KMS-11 (cell line): ENCODE results near the gene ZNF416.
A peak's percentile ranks its signal among the peaks of the same experiment; 100 is the strongest.

Source experiments
- H2AFZ ChIP-seq: fragments of 200-600 bp; sonication (generic); 2 replicates; pipeline ENCODE4 v1.6.1; 2016; ENCODE audit warnings: antibody characterized with exemption, mixed run types, low read depth
- H3K27ac ChIP-seq: fragments of 200-600 bp; sonication (generic); 2 replicates; pipeline ENCODE4 v1.6.1; 2016; ENCODE audit warnings: mild to moderate bottlenecking, mixed run types
- H3K27me3 ChIP-seq: fragments of 200-600 bp; sonication (generic); 2 replicates; pipeline ENCODE4 v1.6.1; 2017; ENCODE audit warnings: mild to moderate bottlenecking, low read depth, mixed run types, moderate library complexity; ENCODE audit not compliant: insufficient read depth
- H3K36me3 ChIP-seq: fragments of 200-600 bp; sonication (generic); 2 replicates; pipeline ENCODE4 v1.6.1; 2017; ENCODE audit warnings: mild to moderate bottlenecking, mixed run types; ENCODE audit not compliant: insufficient read depth
- H3K4me1 ChIP-seq: fragments of 200-600 bp; sonication (generic); 2 replicates; pipeline ENCODE4 v1.6.1; 2016; ENCODE audit warnings: mild to moderate bottlenecking, low read depth, mixed run types; ENCODE audit not compliant: poor library complexity, severe bottlenecking
- H3K4me2 ChIP-seq: fragments of 200-600 bp; sonication (generic); 2 replicates; pipeline ENCODE4 v1.7.0; 2016; ENCODE audit warnings: mild to moderate bottlenecking, mixed run types
- H3K4me3 ChIP-seq: fragments of 200-600 bp; sonication (generic); IDR thresholded peaks from 2 replicates; pipeline ENCODE4 v1.6.1; 2017; ENCODE audit warnings: low read depth, low read length, mixed read lengths; ENCODE audit not compliant: insufficient read depth
- H3K79me2 ChIP-seq: fragments of 200-600 bp; sonication (generic); 2 replicates; pipeline ENCODE4 v1.6.1; 2016; ENCODE audit warnings: low read depth, mixed run types; ENCODE audit not compliant: insufficient read depth
- H3K9ac ChIP-seq: fragments of 200-600 bp; sonication (generic); 2 replicates; pipeline ENCODE4 v1.6.1; 2016; ENCODE audit warnings: mild to moderate bottlenecking, mixed run types
- H4K20me1 ChIP-seq: fragments of 200-600 bp; sonication (generic); 2 replicates; pipeline ENCODE4 v1.6.1; 2016; ENCODE audit warnings: mild to moderate bottlenecking, mixed run types; ENCODE audit not compliant: insufficient read depth
- TF ChIP-seq, protein P1 (sequence below): fragments of 200-600 bp; sonication (generic); conservative IDR thresholded peaks from 2 replicates; pipeline ENCODE4 v1.6.1; 2017; ENCODE audit warnings: low read depth, mild to moderate bottlenecking, antibody characterized with exemption, low read length, moderate library complexity, mixed read lengths

ZNF416 gene

DNA sequence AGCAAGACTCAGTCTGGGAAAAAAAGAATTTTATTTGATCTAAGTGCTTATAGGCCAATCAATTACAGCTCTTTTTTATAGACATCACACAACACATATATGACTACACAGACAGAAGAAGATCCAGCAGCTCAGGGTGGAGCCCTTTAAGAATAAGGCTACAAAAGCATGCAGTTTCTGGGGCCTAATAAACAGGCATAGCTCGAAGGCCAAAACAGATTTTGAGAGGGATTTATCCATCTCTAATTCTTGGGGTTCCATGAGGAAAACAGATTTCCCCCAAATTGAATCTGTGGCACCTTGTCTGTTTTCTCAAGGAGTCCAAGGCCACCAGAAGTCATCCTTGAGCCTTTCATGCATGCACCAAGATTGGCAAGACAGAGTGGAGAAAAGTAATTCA lies 15.2 kb downstream of the ZNF416 start:
- H3K27me3 ChIP-seq, result no peaks in the 10 kb centered on the region
- no peaks in the 10 kb centered on the region for H4K20me1 ChIP-seq
- H3K4me1 ChIP-seq, result no peaks in the 10 kb centered on the region
- H3K4me2 ChIP-seq, result no peak overlapping the region
- no peak overlapping the region for H3K27ac ChIP-seq
- no peak overlapping the region for H3K4me3 ChIP-seq
- TF ChIP-seq, protein P1, sequence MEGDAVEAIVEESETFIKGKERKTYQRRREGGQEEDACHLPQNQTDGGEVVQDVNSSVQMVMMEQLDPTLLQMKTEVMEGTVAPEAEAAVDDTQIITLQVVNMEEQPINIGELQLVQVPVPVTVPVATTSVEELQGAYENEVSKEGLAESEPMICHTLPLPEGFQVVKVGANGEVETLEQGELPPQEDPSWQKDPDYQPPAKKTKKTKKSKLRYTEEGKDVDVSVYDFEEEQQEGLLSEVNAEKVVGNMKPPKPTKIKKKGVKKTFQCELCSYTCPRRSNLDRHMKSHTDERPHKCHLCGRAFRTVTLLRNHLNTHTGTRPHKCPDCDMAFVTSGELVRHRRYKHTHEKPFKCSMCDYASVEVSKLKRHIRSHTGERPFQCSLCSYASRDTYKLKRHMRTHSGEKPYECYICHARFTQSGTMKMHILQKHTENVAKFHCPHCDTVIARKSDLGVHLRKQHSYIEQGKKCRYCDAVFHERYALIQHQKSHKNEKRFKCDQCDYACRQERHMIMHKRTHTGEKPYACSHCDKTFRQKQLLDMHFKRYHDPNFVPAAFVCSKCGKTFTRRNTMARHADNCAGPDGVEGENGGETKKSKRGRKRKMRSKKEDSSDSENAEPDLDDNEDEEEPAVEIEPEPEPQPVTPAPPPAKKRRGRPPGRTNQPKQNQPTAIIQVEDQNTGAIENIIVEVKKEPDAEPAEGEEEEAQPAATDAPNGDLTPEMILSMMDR, result no peak
- peaks cover 4% of the 10 kb centered on the region; the same call in 1 of the 2 replicates for H3K79me2 ChIP-seq
- H2AFZ ChIP-seq, result no peak overlapping the region
- no peaks in the 10 kb centered on the region for H3K36me3 ChIP-seq
- H3K9ac ChIP-seq, result no peak overlapping the region

DNA sequence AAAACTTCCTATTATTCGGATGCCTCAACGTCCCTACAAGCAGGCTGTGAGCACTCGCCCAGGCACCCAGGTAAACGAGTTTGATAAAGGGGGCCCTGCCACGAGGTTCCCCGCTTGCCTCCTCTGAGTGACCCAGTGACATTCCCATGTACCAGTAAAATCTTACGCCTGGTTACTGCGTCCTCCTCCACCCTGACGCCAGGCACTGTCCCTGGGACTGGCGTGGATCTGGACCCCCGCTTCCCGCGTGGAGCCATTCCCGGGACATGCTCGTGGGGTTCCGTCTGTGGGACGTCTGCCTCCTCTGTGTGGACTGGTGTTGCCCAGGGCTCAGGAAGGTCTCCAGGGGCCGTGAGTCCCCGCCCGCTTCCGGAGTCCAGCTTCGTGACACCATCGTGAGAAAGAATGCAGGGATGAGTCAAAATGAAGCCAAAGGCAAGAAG lies 18.6 kb downstream of the ZNF416 start:
- peaks cover 4% of the 10 kb centered on the region; the same call in 1 of the 2 replicates for H3K79me2 ChIP-seq
- no peak overlapping the region for H3K27ac ChIP-seq
- H3K9ac ChIP-seq, result no peak overlapping the region
- H2AFZ ChIP-seq, result peak overlapping the region; percentile 35; the same call in 1 of the 2 replicates
- TF ChIP-seq, protein P1, result no peak
- H3K36me3 ChIP-seq, result no peaks in the 10 kb centered on the region
- no peaks in the 10 kb centered on the region for H3K27me3 ChIP-seq
- no peaks in the 10 kb centered on the region for H3K4me1 ChIP-seq
- no peaks in the 10 kb centered on the region for H4K20me1 ChIP-seq
- H3K4me2 ChIP-seq, result no peak overlapping the region
- no peak overlapping the region for H3K4me3 ChIP-seq

DNA sequence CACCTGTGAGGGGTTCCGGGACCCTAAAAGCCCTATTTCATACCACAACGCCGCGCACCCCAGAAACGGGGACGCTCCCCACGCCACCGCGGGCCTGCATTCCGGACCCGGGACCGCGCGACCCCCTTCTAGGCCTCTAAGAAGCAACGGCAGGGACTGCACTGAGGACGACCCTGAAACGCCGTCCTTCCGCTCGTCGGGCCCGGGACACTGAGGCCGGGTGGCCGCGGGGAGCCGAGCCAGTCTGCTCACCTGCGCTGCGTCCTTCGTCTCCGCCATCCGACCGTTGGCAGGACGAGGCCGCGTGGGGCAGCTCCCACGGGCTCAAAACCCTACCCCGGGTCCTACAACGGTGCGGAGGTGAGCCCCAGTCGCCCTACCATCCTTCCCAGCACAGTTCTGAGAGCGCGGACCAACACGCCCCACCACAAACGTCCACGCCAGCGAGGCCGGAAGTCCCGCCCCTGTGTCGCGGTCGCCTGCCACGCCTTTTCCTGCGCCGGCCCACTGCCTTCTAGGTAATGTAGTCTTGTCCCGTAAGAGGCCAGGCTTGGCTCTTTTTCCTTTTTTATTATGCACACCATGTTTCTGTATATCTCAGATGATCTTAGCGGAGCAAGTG lies 19.2 kb downstream of the ZNF416 start, which contains the start of gene ZNF550:
TSS of gene ZNF550 (minus strand) at position 460 of the 622 bp plus-strand sequence. CDS start at position 279, 181 bp downstream.
- no peaks in the 10 kb centered on the region for H3K36me3 ChIP-seq
- H4K20me1 ChIP-seq, result no peaks in the 10 kb centered on the region
- H3K4me3 ChIP-seq, result no peak within 1 kb of the TSS
- no peaks in the 10 kb centered on the region for H3K4me1 ChIP-seq
- H3K27me3 ChIP-seq, result no peaks in the 10 kb centered on the region
- H3K27ac ChIP-seq, result no peak within 1 kb of the TSS
- H3K9ac ChIP-seq, result peak within 1 kb of the TSS; percentile 42; the same call in 1 of the 2 replicates
- peak within 1 kb of the TSS; percentile 35; the same call in 1 of the 2 replicates for H2AFZ ChIP-seq
- H3K4me2 ChIP-seq, result peak within 1 kb of the TSS; percentile 23; the same call in 1 of the 2 replicates
- TF ChIP-seq, protein P1, result no peak
- peaks cover 4% of the 10 kb centered on the region; the same call in 1 of the 2 replicates for H3K79me2 ChIP-seq

DNA sequence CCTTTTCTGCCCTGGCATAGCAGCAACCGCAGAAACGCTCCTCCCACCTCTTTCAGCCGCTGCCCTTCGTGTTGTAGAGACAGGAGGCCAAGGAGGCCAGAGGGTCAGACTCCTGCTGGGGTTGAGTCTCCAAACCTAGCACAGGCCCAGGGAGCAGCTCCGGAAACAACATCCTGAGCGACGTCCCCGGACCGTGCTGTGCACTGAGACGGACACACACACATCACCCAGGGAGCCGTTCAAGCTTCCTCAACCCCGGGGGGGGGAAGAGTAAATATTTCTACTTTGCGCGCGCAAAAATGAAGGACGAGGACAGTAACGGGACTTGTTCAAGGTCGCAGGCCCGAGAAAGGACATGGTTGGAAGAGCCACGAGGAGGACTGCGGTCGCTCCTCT lies 19.7 kb downstream of the ZNF416 start:
- Histone ChIP-seq H3K27ac (no peak overlapping the region), H3K36me3 (no peaks in the 10 kb centered on the region), H3K4me3 (no peak overlapping the region), H3K27me3 (no peaks in the 10 kb centered on the region), H3K79me2 (peaks cover 4% of the 10 kb centered on the region; the same call in 1 of the 2 replicates), H3K4me2 (peak overlapping the region; percentile 23; the same call in 1 of the 2 replicates), H3K4me1 (no peaks in the 10 kb centered on the region), H4K20me1 (no peaks in the 10 kb centered on the region), H3K9ac (peak overlapping the region; percentile 42; the same call in 1 of the 2 replicates), H2AFZ (peak overlapping the region; percentile 35; the same call in 1 of the 2 replicates)
- TF ChIP-seq, protein P1, result no peak
